ENCODE measurements around the gene CADM3.

The CADM3 gene

DNA sequence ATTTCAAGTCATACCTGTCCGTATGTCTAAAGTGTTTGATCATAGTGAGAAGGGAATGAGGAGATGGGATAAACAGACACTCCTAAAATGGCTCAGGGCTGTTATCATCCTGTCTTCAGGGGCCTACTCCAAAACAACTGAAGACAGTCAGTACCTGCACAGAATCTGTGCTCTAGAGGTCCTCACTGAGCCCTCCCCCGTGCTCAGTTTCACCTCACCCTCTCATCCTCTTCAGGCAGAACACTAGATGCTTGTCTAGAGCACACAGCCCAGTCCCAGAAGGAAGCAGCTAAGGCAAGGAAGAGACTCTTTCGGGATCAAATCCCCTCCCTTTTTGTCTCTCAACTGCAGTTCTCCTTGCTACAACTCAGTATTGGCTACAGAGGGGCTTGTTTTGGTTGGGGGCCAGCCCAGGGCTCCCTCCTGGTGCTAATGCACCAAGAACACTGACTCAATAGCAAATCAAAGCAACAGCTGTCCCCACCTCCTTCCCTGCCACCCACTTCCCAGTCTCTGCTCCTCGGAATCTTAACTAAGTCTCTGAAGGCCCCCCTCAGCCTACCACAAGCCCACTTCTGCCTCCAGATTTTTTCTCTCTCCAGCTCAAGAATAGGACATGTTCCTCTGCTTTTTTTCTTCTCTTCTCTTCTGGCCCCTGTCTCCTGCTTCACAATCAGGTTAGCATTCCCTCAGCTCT, 10.1 kb downstream of the CADM3 start:
- Histone ChIP-seq H3K79me1 (replicated peaks; ENCODE audit: low read length, poor library complexity, severe bottlenecking) (no peaks in the 10 kb centered on the region), H2AK5ac (ENCODE audit: low read length, severe bottlenecking) (no peak overlapping the region), H3K4ac (ENCODE audit: low read depth in 1 of 2, low read length in 2 of 2) (no peak overlapping the region), H3K27ac (ENCODE audit: low read length, poor library complexity, severe bottlenecking) (no peak overlapping the region), H3K36me3 (ENCODE audit: control insufficient read depth in 1 of 2, insufficient read depth in 2 of 2, low read depth in 1 of 2, low read length in 2 of 2) (no peaks in the 10 kb centered on the region), H2AFZ (ENCODE audit: low read depth, low read length) (no peak overlapping the region), H3K27me3 (ENCODE audit: control insufficient read depth in 1 of 2, insufficient read depth in 1 of 2, low read length in 2 of 2) (peaks cover 21 to 30% of the 10 kb centered on the region in 2 experiments), H4K8ac (ENCODE audit: low read length) (no peak overlapping the region), H4K91ac (ENCODE audit: low read length) (no peak overlapping the region), H3K4me1 (ENCODE audit: control insufficient read depth, insufficient read depth, low read depth, low read length) (peaks cover 2% of the 10 kb centered on the region), H2BK15ac (ENCODE audit: low read depth, poor library complexity, severe bottlenecking) (no peak overlapping the region), H3K4me2 (ENCODE audit: low read length, poor library complexity, severe bottlenecking) (no peak overlapping the region), H3K9me3 (ENCODE audit: control insufficient read depth, low read length) (no peaks in the 10 kb centered on the region), H2BK120ac (ENCODE audit: low read depth, low read length) (no peak overlapping the region), H2BK5ac (ENCODE audit: low read depth, low read length, poor library complexity, severe bottlenecking) (no peak overlapping the region), H3K14ac (ENCODE audit: low read length in 2 of 2) (no peak overlapping the region), H3K4me3 (ENCODE audit: insufficient read depth in 1 of 2, low read depth in 1 of 2, low read length in 2 of 2) (no peak overlapping the region), H3K23ac (ENCODE audit: low read length in 2 of 2) (no peak overlapping the region), H3K9ac (ENCODE audit: low read length) (no peak overlapping the region), H2BK12ac (ENCODE audit: low read length in 2 of 2) (no peak overlapping the region), H3K18ac (ENCODE audit: low read depth in 1 of 2, low read length in 2 of 2) (no peak overlapping the region)
- no peak for DNase-seq
- WGBS = 42% methylated on average over 4 of the region's 4 CpGs

DNA sequence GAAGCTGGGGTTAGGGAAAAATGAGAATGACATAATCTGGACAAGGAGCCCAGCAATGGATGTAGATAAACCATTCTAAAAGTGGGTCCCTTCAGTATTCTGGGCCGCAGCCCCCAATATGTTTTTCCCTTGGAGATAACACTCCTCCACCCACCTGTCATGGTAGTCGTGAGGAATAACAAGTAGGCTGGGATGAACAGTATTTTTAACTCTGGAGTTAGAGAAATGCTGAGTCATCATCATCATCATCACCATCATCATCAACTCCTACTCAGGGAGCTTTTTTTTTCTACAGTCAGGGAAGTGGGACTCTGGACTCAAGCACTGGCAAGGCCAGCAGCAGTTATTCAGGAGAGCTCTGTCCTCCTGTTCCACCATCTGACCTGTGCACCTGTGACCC, 12.8 kb downstream of the CADM3 start:
- Histone ChIP-seq H3K14ac (ENCODE audit: low read length in 2 of 2) (no peak overlapping the region), H4K91ac (ENCODE audit: low read length) (no peak overlapping the region), H3K4me1 (ENCODE audit: control insufficient read depth, insufficient read depth, low read depth, low read length) (peaks cover 2% of the 10 kb centered on the region), H3K36me3 (ENCODE audit: control insufficient read depth in 1 of 2, insufficient read depth in 2 of 2, low read depth in 1 of 2, low read length in 2 of 2) (no peaks in the 10 kb centered on the region), H4K8ac (ENCODE audit: low read length) (no peak overlapping the region), H2BK12ac (ENCODE audit: low read length in 2 of 2) (no peak overlapping the region), H3K23ac (ENCODE audit: low read length in 2 of 2) (no peak overlapping the region), H3K4ac (ENCODE audit: low read depth in 1 of 2, low read length in 2 of 2) (no peak overlapping the region), H3K27me3 (ENCODE audit: control insufficient read depth in 1 of 2, insufficient read depth in 1 of 2, low read length in 2 of 2) (peaks cover 45 to 51% of the 10 kb centered on the region in 2 experiments), H3K79me1 (replicated peaks; ENCODE audit: low read length, poor library complexity, severe bottlenecking) (no peaks in the 10 kb centered on the region), H3K18ac (ENCODE audit: low read depth in 1 of 2, low read length in 2 of 2) (no peak overlapping the region), H3K4me3 (ENCODE audit: insufficient read depth in 1 of 2, low read depth in 1 of 2, low read length in 2 of 2) (no peak overlapping the region), H3K27ac (ENCODE audit: low read length, poor library complexity, severe bottlenecking) (no peak overlapping the region), H2BK5ac (ENCODE audit: low read depth, low read length, poor library complexity, severe bottlenecking) (no peak overlapping the region), H2BK15ac (ENCODE audit: low read depth, poor library complexity, severe bottlenecking) (no peak overlapping the region), H3K9ac (ENCODE audit: low read length) (no peak overlapping the region), H2BK120ac (ENCODE audit: low read depth, low read length) (no peak overlapping the region), H3K9me3 (ENCODE audit: control insufficient read depth, low read length) (no peaks in the 10 kb centered on the region), H3K4me2 (ENCODE audit: low read length, poor library complexity, severe bottlenecking) (no peak overlapping the region), H2AFZ (ENCODE audit: low read depth, low read length) (no peak overlapping the region), H2AK5ac (ENCODE audit: low read length, severe bottlenecking) (no peak overlapping the region)
- no peak for DNase-seq
- no CpG with 5 or more reads among the region's 2 CpGs for WGBS

DNA sequence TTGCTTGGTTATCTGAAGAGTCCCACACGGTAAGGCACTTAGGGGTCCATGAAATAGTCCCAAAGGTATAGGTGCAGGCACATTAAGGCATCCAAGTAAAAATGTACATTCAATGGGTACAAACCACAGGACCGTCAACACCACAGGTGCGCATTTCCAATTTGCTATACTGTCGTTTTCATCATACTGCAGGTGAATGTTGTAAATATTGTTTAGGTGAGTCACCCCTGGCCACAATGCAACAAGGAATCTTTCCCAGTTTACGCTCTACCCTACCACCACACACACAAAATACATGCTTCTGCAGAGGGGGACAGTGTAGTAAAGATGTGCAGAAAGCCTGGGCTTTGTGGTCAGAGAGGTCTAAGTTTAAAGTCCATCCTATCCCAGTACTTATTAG, 13.7 kb downstream of the CADM3 start:
- no peak overlapping the region for H2BK120ac ChIP-seq (ENCODE audit: low read depth, low read length)
- H3K23ac ChIP-seq (ENCODE audit: low read length in 2 of 2) = no peak overlapping the region
- H3K14ac ChIP-seq (ENCODE audit: low read length in 2 of 2) = no peak overlapping the region
- no peak overlapping the region for H3K27ac ChIP-seq (ENCODE audit: low read length, poor library complexity, severe bottlenecking)
- peaks cover 2% of the 10 kb centered on the region for H3K4me1 ChIP-seq (ENCODE audit: control insufficient read depth, insufficient read depth, low read depth, low read length)
- H2AK5ac ChIP-seq (ENCODE audit: low read length, severe bottlenecking) = no peak overlapping the region
- H2BK5ac ChIP-seq (ENCODE audit: low read depth, low read length, poor library complexity, severe bottlenecking) = no peak overlapping the region
- H3K27me3 ChIP-seq (ENCODE audit: control insufficient read depth in 1 of 2, insufficient read depth in 1 of 2, low read length in 2 of 2) = peaks cover 53 to 60% of the 10 kb centered on the region in 2 experiments
- H2BK15ac ChIP-seq (ENCODE audit: low read depth, poor library complexity, severe bottlenecking) = no peak overlapping the region
- no peaks in the 10 kb centered on the region for H3K36me3 ChIP-seq (ENCODE audit: control insufficient read depth in 1 of 2, insufficient read depth in 2 of 2, low read depth in 1 of 2, low read length in 2 of 2)
- H3K4ac ChIP-seq (ENCODE audit: low read depth in 1 of 2, low read length in 2 of 2) = no peak overlapping the region
- no peak overlapping the region for H4K8ac ChIP-seq (ENCODE audit: low read length)
- no peaks in the 10 kb centered on the region for H3K79me1 ChIP-seq (replicated peaks; ENCODE audit: low read length, poor library complexity, severe bottlenecking)
- H2AFZ ChIP-seq (ENCODE audit: low read depth, low read length) = no peak overlapping the region
- no peak overlapping the region for H4K91ac ChIP-seq (ENCODE audit: low read length)
- no peaks in the 10 kb centered on the region for H3K9me3 ChIP-seq (ENCODE audit: control insufficient read depth, low read length)
- H3K18ac ChIP-seq (ENCODE audit: low read depth in 1 of 2, low read length in 2 of 2) = no peak overlapping the region
- no peak overlapping the region for H3K4me3 ChIP-seq (ENCODE audit: insufficient read depth in 1 of 2, low read depth in 1 of 2, low read length in 2 of 2)
- 56% methylated on average over 1 of the region's 5 CpGs for WGBS
- H3K4me2 ChIP-seq (ENCODE audit: low read length, poor library complexity, severe bottlenecking) = no peak overlapping the region
- H3K9ac ChIP-seq (ENCODE audit: low read length) = no peak overlapping the region
- H2BK12ac ChIP-seq (ENCODE audit: low read length in 2 of 2) = no peak overlapping the region
- no peak for DNase-seq

DNA sequence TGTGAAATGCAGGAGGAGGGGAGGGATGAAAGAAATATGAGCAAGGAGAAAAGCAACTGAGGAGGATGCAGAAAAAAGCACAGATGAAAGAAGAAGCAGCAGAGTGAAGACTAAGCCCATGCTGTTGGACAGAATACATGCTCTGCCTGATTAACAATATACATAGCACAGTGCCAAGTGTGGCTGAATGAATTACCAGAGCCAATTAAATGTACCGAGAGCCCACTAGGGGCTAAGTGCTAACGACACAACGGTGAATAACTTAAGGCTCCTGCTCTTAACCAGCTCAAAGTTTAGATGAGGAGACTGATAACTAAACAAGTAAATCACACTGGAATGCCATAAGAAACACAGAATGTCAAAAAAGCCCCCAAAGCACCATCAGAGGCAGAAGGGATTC, 15.6 kb downstream of the CADM3 start:
- no peak overlapping the region for H3K23ac ChIP-seq (ENCODE audit: low read length in 2 of 2)
- DNase-seq = no peak
- H3K14ac ChIP-seq (ENCODE audit: low read length in 2 of 2) = no peak overlapping the region
- no peak overlapping the region for H3K4me3 ChIP-seq (ENCODE audit: insufficient read depth in 1 of 2, low read depth in 1 of 2, low read length in 2 of 2)
- no peak overlapping the region for H3K4ac ChIP-seq (ENCODE audit: low read depth in 1 of 2, low read length in 2 of 2)
- no peak overlapping the region for H2AK5ac ChIP-seq (ENCODE audit: low read length, severe bottlenecking)
- H3K79me1 ChIP-seq (replicated peaks; ENCODE audit: low read length, poor library complexity, severe bottlenecking) = no peaks in the 10 kb centered on the region
- H3K9ac ChIP-seq (ENCODE audit: low read length) = no peak overlapping the region
- H3K4me1 ChIP-seq (ENCODE audit: control insufficient read depth, insufficient read depth, low read depth, low read length) = no peaks in the 10 kb centered on the region
- peaks cover 48 to 64% of the 10 kb centered on the region in 2 experiments for H3K27me3 ChIP-seq (ENCODE audit: control insufficient read depth in 1 of 2, insufficient read depth in 1 of 2, low read length in 2 of 2)
- H4K8ac ChIP-seq (ENCODE audit: low read length) = no peak overlapping the region
- H3K9me3 ChIP-seq (ENCODE audit: control insufficient read depth, low read length) = no peaks in the 10 kb centered on the region
- no peak overlapping the region for H4K91ac ChIP-seq (ENCODE audit: low read length)
- H3K4me2 ChIP-seq (ENCODE audit: low read length, poor library complexity, severe bottlenecking) = no peak overlapping the region
- H3K27ac ChIP-seq (ENCODE audit: low read length, poor library complexity, severe bottlenecking) = no peak overlapping the region
- H2BK12ac ChIP-seq (ENCODE audit: low read length in 2 of 2) = no peak overlapping the region
- no peak overlapping the region for H3K18ac ChIP-seq (ENCODE audit: low read depth in 1 of 2, low read length in 2 of 2)
- H2BK5ac ChIP-seq (ENCODE audit: low read depth, low read length, poor library complexity, severe bottlenecking) = no peak overlapping the region
- H3K36me3 ChIP-seq (ENCODE audit: control insufficient read depth in 1 of 2, insufficient read depth in 2 of 2, low read depth in 1 of 2, low read length in 2 of 2) = no peaks in the 10 kb centered on the region
- no peak overlapping the region for H2BK15ac ChIP-seq (ENCODE audit: low read depth, poor library complexity, severe bottlenecking)
- no peak overlapping the region for H2BK120ac ChIP-seq (ENCODE audit: low read depth, low read length)
- WGBS = 40% methylated on average over 1 of the region's 3 CpGs
- H2AFZ ChIP-seq (ENCODE audit: low read depth, low read length) = no peak overlapping the region

Data from mesenchymal stem cell (in vitro differentiated cells and primary cell).